Dendritic cell treated with granulocyte-macrophage colony-stimulating factor and Interleukin-4, amounts not matched to agents 40 ng/mL and 50 ng/mL, for 4 days (primary cell): ENCODE measurements around the gene MAGEF1.

Experiments used
- H3K27ac Mint-ChIP-seq: one replicate; pipeline ENCODE4 v1.8.0; 2022; ENCODE audit warnings: mild to moderate bottlenecking, mixed read lengths
- H3K27me3 Mint-ChIP-seq: one replicate; pipeline ENCODE4 v1.8.0; 2022; ENCODE audit warnings: mild to moderate bottlenecking, mixed read lengths
- H3K36me3 Mint-ChIP-seq: one replicate; pipeline ENCODE4 v1.8.0; 2022; ENCODE audit warnings: low read depth, mixed read lengths
- H3K4me1 Mint-ChIP-seq: one replicate; pipeline ENCODE4 v1.8.0; 2022; ENCODE audit warnings: low read depth, mixed read lengths
- H3K4me3 Mint-ChIP-seq: one replicate; pipeline ENCODE4 v1.8.0; 2022; ENCODE audit warnings: mild to moderate bottlenecking, moderate library complexity, mixed read lengths
- H3K9me3 Mint-ChIP-seq: one replicate; pipeline ENCODE4 v1.8.0; 2022; ENCODE audit warnings: mixed read lengths
- intact Hi-C: fragments of 100-400 bp; cut with micrococcal nuclease; formaldehyde crosslinking; loops from one replicate; pipeline ENCODE4 v1.15.0; 2022

The MAGEF1 gene

DNA sequence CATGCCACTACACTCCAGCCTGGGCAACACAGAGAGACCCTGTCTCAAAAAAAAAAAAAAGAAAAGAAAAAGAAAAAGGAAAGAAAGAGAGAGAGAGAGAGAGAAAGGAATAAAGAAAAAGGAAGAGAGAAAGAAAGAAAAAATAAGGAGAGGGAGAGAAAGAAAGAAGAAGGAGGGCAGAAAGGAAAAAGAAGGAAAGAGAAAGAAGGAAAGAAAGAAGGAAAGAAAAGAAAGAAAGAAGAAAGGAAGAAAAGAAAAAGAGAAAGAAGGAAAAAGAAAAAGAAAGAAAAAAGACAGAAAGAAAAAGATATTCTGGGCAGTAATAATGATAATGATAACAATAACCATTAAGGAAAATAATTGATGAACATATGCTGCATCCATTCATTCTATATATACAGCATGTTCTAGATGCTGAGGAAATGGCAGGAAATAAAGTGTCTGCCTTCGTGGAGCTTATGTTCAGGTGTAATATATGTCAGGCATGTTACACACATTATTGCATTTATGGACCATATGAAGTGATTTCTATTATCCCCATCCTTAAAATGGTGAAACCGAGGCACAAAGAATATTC is 37.4 kb upstream of the MAGEF1 start:
- Mint-ChIP-seq H3K27me3 (peaks cover 8% of the 10 kb centered on the region), H3K4me1 (peaks cover 68% of the 10 kb centered on the region), H3K27ac (peak overlapping the region; percentile 97), H3K9me3 (no peaks in the 10 kb centered on the region), H3K4me3 (no peak overlapping the region), H3K36me3 (no peaks in the 10 kb centered on the region)
- intact Hi-C loops, result no loop called here

DNA sequence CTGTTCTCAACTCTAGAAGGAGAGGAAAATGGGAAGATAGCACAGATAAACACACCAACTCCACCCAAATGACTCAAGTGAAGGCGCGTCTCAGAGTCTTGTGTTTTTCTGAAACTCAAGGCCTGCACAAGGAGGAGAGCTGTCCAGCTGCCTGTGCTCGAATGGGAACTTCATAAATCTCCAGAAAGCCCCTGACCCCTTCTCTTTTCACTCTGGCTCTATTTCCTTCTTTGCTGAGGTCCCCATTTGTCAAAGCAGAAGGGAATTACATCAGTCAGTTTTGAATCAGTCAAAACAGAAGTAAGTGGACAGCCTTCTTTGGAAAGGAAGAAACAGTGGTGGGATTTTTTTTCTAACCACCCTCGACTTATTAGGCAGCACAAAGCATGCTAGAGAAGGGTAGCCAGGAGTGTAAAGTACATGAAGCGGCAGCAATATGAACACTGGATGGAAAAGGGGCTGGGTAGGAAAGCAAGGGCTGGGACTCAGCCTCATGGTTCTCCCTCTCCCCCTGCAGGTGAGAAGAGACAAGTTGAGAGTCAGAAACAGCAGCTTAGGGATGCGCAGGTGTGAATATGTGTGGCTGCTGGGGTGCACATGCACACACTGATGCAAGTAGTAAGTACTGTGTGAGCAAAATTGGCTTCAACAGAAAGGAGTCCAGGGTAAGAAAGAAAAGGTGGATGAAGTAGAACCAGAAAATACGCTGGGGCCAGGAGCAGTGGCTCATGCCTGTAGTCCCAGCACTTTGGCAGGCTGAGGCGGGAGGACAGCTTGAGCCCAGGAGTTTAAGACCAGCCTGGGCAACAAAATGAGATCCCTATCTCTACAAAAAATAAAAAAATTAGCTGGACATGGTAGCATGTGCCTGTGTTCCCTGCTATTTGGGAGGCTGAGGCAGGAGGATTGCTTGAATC is 36.6 kb upstream of the MAGEF1 start:
- H3K27me3 Mint-ChIP-seq, result peaks cover 8% of the 10 kb centered on the region

DNA sequence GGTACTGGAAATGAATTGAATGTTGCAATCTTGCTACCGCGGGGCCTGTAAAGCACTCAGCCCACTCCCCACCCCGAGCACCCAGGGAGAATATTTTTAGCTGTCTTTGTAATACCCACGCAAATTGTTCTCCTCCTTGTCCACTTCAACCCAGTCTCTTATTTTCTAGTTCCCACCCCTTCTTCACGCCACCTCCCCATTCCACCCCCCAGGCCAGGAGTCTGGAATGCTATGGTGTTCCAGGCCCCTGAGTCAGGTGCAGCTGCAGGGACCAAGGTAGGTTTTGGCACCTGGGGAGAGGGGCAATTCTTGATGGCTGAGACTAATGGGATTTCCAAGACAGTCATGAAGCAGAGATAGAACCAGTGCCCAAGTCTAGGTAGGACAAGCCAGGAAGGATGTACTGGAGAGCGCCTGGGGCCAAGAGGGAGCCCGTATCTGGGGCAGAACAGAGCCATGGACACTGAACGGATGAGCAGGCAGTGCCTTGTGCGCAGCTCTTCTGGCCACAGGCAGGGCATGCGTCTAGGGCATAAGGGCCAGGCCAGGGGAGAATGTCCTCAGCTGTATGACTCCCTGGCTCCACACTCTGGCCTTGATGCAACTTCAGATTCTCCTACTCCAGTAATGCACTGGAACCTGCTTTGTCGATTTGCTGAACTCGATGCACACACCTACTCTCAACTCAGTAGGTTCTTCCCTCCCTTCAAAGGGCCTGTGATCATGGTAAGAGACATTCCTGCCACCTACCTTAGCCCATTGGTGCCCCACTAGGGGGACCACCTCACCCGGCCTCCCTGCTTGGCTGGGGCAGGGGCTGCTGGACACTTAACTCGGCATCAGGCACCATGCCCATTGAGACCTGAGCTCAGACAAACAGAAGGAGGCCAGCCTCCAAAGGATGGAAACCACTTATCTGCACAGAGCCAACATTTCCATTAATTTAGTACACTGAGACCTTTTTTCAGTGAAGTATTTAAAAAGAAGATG is 34.6 kb upstream of the MAGEF1 start:
- Mint-ChIP-seq H3K27me3 (peaks cover 4% of the 10 kb centered on the region), H3K4me1 (peaks cover 68% of the 10 kb centered on the region), H3K9me3 (no peaks in the 10 kb centered on the region), H3K4me3 (no peak overlapping the region), H3K27ac (peak overlapping the region; percentile 97), H3K36me3 (no peaks in the 10 kb centered on the region)
- intact Hi-C loops, result no loop called here

More for the DNA sequence above, 36.6 kb upstream of the MAGEF1 start:
- intact Hi-C loops, result no loop called here
- Mint-ChIP-seq H3K36me3 (no peaks in the 10 kb centered on the region), H3K9me3 (no peaks in the 10 kb centered on the region), H3K4me1 (peaks cover 68% of the 10 kb centered on the region), H3K4me3 (peak overlapping the region; percentile 46), H3K27ac (peak overlapping the region; percentile 97)

DNA sequence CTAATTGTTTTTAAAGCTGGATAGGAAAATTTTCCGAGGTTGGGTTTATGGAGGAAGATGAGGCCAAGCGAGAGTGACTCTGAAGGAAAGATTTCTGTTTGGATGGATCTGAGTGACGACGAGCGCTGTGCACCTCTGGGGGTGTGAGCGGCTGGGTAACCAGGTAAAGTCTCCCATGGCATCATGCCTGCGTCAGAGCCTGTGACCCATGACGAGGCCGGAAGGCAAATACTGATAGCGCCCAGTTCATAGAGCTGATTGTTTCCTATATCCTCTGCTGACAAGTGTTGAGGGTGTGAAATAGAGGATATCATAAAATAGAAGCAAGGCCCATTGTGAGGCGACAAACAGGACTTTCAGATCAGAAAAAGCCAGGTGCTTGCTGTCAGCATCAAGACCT is 33.7 kb upstream of the MAGEF1 start:
- intact Hi-C loops, result no loop called here
- Mint-ChIP-seq H3K27me3 (peaks cover 4% of the 10 kb centered on the region), H3K4me1 (peaks cover 72% of the 10 kb centered on the region), H3K9me3 (no peaks in the 10 kb centered on the region), H3K36me3 (no peaks in the 10 kb centered on the region), H3K4me3 (no peak overlapping the region), H3K27ac (peak overlapping the region; percentile 97)

DNA sequence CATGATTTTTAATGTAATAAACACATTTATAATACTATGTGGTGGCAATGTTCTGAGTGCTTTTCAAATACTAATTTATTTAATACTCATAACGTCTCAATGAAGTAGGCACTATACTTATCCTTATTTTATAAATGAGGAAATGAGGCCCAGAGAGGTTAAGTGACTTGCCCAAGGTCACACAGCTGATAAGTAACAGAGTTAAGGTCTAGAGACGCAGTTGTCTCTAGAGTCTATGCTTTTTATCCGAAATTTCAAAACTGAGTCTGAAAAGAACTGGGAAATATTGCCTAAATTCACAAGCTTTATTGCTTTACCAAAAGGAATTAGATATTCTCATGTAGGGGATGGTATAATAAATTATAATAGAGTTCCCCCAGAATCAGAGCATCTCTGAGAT is 31.4 kb upstream of the MAGEF1 start:
- Mint-ChIP-seq H3K27me3 (peaks cover 13% of the 10 kb centered on the region), H3K4me1 (peaks cover 72% of the 10 kb centered on the region), H3K4me3 (no peak overlapping the region), H3K27ac (no peak overlapping the region), H3K36me3 (no peaks in the 10 kb centered on the region), H3K9me3 (no peaks in the 10 kb centered on the region)
- intact Hi-C loops, result no loop called here

DNA sequence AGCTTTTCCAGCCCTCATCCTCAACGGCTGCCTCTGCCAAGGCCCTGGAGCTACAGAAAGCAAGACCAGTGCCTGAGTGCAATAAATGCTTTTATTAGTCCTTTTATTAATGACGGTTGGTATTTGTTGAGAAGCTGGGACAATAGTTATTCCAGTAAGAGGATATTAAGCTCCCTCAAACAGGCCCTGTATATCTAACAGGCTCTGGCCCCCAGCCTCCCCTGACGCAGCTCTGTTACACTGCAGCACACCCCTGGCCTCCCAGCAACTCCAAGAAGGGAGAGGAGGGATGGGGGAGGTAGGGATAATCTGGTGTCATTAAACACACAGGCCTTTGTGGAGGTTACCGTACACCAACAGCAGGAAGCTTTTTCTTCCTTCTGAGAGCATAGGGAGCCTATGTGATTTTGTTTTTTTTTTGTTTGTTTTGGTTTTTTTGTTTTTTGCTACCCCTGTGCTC is 30.8 kb upstream of the MAGEF1 start:
- peaks cover 13% of the 10 kb centered on the region for H3K27me3 Mint-ChIP-seq
- peaks cover 72% of the 10 kb centered on the region for H3K4me1 Mint-ChIP-seq
- H3K27ac Mint-ChIP-seq, result peak overlapping the region; percentile 78
- intact Hi-C loops, result no loop called here
- H3K36me3 Mint-ChIP-seq, result no peaks in the 10 kb centered on the region
- no peak overlapping the region for H3K4me3 Mint-ChIP-seq
- H3K9me3 Mint-ChIP-seq, result no peaks in the 10 kb centered on the region

DNA sequence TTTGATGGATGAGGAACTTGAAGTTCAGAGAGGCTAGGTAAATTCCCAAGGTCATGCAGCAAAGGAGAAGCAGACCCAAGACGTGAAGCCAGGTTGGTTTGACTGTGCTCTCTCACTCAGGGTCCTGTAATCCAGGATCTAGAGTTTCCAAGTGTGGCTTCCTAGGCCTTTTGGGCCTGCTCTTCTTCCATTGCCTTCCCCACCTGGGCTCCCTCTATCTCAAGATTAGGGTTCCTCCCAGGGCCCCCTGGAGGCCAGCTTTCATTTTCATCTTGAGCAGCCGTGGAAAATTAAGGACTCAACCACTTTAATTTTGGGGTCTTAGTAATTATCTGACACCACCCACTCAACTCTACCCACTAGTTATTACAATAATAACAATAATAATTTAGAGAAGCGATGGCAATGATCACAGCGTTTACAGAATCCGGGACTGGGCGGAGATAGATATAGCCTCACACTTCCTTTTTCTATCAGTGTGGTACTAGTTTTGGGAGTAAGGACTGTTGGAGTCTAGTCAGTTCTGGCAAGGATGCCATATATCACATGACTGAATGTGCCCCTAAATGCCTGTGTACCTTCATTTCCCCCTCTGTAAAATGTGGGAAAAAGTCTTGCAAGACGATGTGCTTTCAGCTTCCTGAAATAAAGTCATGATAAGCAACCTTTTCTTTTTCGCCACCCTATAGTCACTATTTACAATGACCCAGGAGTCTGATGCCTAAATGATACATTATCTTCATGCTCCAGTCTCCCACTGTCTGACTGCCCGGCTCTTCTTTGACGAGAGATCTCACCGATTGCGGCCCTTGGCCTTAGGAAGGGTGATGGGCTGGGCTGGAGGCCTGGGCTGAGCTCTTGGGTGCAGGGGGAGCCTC is 30.2 kb upstream of the MAGEF1 start:
- H3K4me3 Mint-ChIP-seq, result no peak overlapping the region
- intact Hi-C loops, result no loop called here
- peak overlapping the region; percentile 78 for H3K27ac Mint-ChIP-seq
- no peaks in the 10 kb centered on the region for H3K36me3 Mint-ChIP-seq
- no peaks in the 10 kb centered on the region for H3K9me3 Mint-ChIP-seq
- H3K4me1 Mint-ChIP-seq, result peaks cover 77% of the 10 kb centered on the region
- peaks cover 13% of the 10 kb centered on the region for H3K27me3 Mint-ChIP-seq

DNA sequence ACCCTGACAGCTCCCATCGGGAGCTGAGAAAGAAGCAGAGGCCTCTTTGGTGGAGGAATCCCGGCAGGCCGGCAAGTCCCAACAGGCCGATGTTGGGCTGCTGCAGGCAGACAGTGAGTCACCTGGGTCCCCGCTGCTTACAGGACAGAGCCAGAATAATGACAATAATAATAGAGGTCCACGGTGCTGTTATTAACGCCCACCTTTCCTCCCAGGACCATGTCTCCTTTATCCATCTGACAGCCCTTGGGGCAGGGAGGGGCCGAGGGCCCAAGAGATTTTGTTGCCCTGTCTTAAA is 29.3 kb upstream of the MAGEF1 start:
- no peaks in the 10 kb centered on the region for H3K9me3 Mint-ChIP-seq
- peaks cover 13% of the 10 kb centered on the region for H3K27me3 Mint-ChIP-seq
- peak overlapping the region; percentile 78 for H3K27ac Mint-ChIP-seq
- H3K36me3 Mint-ChIP-seq, result no peaks in the 10 kb centered on the region
- peaks cover 70% of the 10 kb centered on the region for H3K4me1 Mint-ChIP-seq
- no peak overlapping the region for H3K4me3 Mint-ChIP-seq
- intact Hi-C loops, result no loop called here

DNA sequence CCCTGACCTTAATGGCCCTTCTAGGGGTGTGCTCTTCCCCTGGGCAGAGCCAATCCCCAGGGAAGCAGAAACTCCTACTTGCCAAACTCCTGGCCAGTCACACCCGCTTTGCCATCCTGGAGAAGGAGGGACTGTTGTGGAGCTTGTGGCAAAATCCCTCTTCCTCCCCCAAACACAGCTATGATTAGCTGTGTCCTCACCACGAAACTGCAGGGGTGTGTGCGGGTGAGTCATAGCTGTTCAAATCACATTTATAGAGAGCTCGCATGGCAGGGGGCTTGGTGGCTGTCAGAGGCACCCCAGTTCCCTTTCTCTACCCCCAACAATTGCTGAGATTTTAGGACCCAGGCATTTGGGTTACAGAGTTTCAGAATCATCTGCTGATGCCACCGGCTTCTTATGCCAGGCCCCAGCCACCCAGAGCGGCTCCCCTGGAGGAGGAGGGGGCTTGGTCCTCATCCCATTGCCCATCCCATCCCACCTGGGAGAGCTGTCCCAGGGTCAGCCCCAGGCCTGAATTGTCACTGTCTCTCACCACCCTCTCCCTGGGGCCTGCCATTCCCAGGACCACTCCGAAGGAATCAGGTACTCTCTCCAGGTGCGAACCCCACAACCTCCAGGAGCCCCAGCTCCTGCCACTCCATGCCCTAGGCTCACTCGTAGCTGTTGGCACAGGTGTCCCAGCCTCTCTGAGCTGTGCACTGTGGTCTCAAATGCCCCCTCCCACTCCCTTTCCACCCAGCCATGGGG is 28.8 kb upstream of the MAGEF1 start:
- intact Hi-C loops, result no loop called here
- H3K4me1 Mint-ChIP-seq, result peaks cover 66% of the 10 kb centered on the region
- H3K4me3 Mint-ChIP-seq, result no peak overlapping the region
- H3K9me3 Mint-ChIP-seq, result no peaks in the 10 kb centered on the region
- peaks cover 13% of the 10 kb centered on the region for H3K27me3 Mint-ChIP-seq
- no peaks in the 10 kb centered on the region for H3K36me3 Mint-ChIP-seq
- peak overlapping the region; percentile 78 for H3K27ac Mint-ChIP-seq

DNA sequence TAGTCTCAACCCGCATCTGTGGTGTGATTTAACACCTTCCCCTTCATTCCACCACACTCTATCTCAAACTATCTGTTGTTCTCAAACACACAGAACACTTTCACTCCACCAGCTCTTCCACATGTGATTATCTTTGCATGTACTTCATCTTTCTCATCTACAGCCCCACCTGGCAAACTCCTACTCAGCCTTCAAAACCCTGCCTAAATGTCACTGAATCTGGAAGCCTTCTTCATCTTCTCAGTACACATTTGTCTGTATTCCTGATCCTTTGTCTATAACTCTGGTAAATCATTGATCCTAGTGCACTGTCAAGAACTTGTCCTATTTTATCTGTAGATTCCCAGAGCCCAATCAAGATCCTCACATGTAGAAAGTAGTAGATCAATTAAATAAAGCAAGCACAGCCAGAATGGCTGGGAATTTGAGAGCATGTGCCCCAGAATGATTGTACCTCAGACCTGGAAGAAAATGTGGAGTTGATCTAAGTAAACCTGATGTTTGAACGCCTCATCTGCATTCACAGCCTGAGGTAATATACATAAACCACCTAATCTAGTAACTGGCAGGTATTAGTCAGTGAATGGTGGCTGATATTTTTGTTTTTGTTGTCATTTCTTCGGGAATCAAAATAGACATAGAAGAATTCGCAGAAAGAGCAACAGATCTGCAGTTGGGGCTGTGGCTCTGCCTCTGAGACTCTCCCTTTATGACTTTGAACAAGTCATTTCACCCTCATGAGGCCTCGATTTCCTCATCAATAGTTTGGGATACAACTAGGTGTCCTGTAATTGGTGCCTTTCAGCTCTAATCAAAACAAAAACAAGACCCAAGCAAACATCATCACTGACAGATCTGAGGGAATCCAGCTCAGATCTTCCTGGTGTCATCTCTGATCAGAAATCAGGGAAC is 28.0 kb upstream of the MAGEF1 start:
- H3K27me3 Mint-ChIP-seq, result peaks cover 21% of the 10 kb centered on the region
- no peaks in the 10 kb centered on the region for H3K9me3 Mint-ChIP-seq
- intact Hi-C loops, result no loop called here
- H3K4me1 Mint-ChIP-seq, result peaks cover 60% of the 10 kb centered on the region
- peak overlapping the region; percentile 78 for H3K27ac Mint-ChIP-seq
- H3K4me3 Mint-ChIP-seq, result no peak overlapping the region
- no peaks in the 10 kb centered on the region for H3K36me3 Mint-ChIP-seq

DNA sequence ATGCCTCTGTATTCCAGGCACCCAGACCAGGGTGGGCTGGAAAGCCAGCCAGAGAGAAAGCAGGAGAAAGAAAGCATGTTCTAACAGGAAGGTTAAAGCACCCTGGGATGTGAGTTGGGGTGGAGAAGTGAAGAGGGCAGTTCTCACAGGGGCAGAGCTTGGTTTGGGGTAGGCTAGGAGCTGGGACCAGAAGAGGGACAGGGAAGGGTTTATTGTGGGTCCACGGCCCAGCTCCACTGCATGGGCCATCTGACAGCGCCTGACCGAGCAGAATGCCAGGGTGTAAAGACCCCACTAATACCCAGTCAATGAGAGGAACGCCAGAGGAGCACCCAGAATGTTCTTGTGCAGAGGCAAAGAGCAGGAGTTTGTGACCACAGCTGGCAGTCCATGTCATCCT is 27.1 kb upstream of the MAGEF1 start:
- H3K9me3 Mint-ChIP-seq, result no peaks in the 10 kb centered on the region
- no peaks in the 10 kb centered on the region for H3K36me3 Mint-ChIP-seq
- H3K27me3 Mint-ChIP-seq, result peaks cover 24% of the 10 kb centered on the region
- peak overlapping the region; percentile 47 for H3K27ac Mint-ChIP-seq
- intact Hi-C loops, result no loop called here
- no peak overlapping the region for H3K4me3 Mint-ChIP-seq
- peaks cover 55% of the 10 kb centered on the region for H3K4me1 Mint-ChIP-seq

DNA sequence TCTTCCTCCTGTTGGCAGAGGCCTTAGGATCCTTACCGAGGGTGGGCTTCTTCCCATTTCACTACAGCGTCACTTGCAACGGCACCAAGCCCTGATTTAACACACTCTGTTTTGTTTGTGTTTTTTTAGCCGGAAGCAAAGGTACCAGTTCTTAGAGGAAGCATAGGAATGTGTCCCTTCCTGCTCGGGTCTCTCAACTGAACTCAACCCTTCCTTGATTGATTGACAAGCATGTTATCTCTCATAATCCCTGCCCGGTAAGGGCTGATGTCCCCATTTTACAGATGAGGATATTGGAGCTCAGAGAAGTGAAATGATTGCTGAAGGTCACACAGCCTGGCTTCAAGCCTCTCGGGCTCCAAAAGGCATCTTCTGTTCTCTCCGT is 26.6 kb upstream of the MAGEF1 start:
- no peaks in the 10 kb centered on the region for H3K9me3 Mint-ChIP-seq
- H3K4me1 Mint-ChIP-seq, result peaks cover 55% of the 10 kb centered on the region
- no peak overlapping the region for H3K4me3 Mint-ChIP-seq
- intact Hi-C loops, result no loop called here
- no peaks in the 10 kb centered on the region for H3K36me3 Mint-ChIP-seq
- peaks cover 24% of the 10 kb centered on the region for H3K27me3 Mint-ChIP-seq
- H3K27ac Mint-ChIP-seq, result peak overlapping the region; percentile 47
